Measurements from ENCODE around the gene RELT.

RELT gene

DNA sequence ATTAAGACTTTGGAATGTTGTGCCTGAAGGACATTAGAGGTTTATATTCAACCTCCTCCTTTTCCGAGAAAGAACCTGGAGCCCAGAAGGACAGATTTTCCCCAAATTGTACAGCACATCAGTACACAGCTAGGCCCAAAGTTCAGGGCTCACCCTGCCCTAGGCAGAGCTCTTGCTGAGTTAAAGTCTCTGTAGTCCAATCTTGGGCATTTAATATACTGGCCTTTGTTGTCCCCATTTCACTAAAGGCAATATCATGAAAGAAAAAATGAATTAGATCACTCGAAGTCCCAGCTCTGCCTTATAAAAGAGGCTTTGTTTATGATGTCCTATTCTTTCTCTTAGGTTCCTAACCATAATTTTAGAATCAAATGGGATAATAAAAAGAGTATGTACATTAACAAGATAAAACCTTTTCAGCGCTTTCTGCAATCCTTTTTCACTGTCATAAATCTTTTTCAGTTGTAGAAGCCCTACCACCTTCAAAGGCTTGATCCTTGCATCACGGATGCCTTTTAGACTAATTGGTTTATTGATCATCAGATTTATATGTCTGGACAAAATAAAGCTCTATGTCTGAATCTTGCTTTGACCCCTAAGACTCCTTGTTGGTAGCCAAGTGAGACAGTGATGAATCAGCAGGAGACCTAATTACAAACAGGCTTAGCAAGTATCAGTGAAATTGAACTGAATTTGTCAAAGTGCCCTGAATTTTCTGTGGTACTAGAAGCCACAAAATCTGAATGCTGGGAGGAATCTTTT lies 39.8 kb downstream of the RELT start:
- DNase-seq (ENCODE audit: low read depth) = no peak
- TF ChIP-seq, protein P1, sequence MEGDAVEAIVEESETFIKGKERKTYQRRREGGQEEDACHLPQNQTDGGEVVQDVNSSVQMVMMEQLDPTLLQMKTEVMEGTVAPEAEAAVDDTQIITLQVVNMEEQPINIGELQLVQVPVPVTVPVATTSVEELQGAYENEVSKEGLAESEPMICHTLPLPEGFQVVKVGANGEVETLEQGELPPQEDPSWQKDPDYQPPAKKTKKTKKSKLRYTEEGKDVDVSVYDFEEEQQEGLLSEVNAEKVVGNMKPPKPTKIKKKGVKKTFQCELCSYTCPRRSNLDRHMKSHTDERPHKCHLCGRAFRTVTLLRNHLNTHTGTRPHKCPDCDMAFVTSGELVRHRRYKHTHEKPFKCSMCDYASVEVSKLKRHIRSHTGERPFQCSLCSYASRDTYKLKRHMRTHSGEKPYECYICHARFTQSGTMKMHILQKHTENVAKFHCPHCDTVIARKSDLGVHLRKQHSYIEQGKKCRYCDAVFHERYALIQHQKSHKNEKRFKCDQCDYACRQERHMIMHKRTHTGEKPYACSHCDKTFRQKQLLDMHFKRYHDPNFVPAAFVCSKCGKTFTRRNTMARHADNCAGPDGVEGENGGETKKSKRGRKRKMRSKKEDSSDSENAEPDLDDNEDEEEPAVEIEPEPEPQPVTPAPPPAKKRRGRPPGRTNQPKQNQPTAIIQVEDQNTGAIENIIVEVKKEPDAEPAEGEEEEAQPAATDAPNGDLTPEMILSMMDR (conservative IDR thresholded peaks at IDR 0.05; ENCODE audit: low read depth, low read length) = no peak
- no peak overlapping the region for H3K4me3 ChIP-seq (ENCODE audit: low read depth, low read length)

GRCh38 chr11:73416786-73417185 lies 40.6 kb downstream of the RELT start:
- TF ChIP-seq, protein P1 (conservative IDR thresholded peaks at IDR 0.05; ENCODE audit: low read depth, low read length) = no peak
- no peak for DNase-seq (ENCODE audit: low read depth)
- no peak overlapping the region for H3K4me3 ChIP-seq (ENCODE audit: low read depth, low read length)

GRCh38 chr11:73420136-73420535 lies 43.9 kb downstream of the RELT start:
- TF ChIP-seq, protein P1 (conservative IDR thresholded peaks at IDR 0.05; ENCODE audit: low read depth, low read length) = no peak
- H3K4me3 ChIP-seq (ENCODE audit: low read depth, low read length) = no peak overlapping the region
- no peak for DNase-seq (ENCODE audit: low read depth)

- no peak overlapping the region for H3K4me3 ChIP-seq (ENCODE audit: low read depth, low read length)
- no peak for DNase-seq (ENCODE audit: low read depth)
- TF ChIP-seq, protein P1 (conservative IDR thresholded peaks at IDR 0.05; ENCODE audit: low read depth, low read length) = no peak
Observed at GRCh38 chr11:73422886-73423285, 46.7 kb downstream of the RELT start.

GRCh38 chr11:73423506-73423905 lies 47.3 kb downstream of the RELT start:
- DNase-seq (ENCODE audit: low read depth) = no peak
- TF ChIP-seq, protein P1 (conservative IDR thresholded peaks at IDR 0.05; ENCODE audit: low read depth, low read length) = no peak
- no peak overlapping the region for H3K4me3 ChIP-seq (ENCODE audit: low read depth, low read length)

GRCh38 chr11:73425108-73425507 lies 48.9 kb downstream of the RELT start:
- H3K4me3 ChIP-seq (ENCODE audit: low read depth, low read length) = no peak overlapping the region
- TF ChIP-seq, protein P1 (conservative IDR thresholded peaks at IDR 0.05; ENCODE audit: low read depth, low read length) = no peak

More at GRCh38 chr11:73425108-73425507, 48.9 kb downstream of the RELT start:
- DNase-seq (ENCODE audit: low read depth) = no peak

Data from choroid plexus epithelial cell (primary cell).